Activated CD8-positive, alpha-beta T cell treated with anti-CD3 and anti-CD28 coated beads, Interleukin-2, amount 10 ng/mL, durations not matched to agents 7 days and 5 days (primary cell): ENCODE results near the gene FLRT1. TPM values are rescaled to one million over a fixed set of nuclear protein-coding genes. Genes with fewer than 3 reads are reported as not detected.
A peak's percentile ranks its signal among the peaks of the same experiment; 100 is the strongest.

Experiments
- ATAC-seq: fragments of 150-1000 bp; cut with Tn5 transposase; one replicate; pipeline ENCODE4 v1.10.0; 2021; ENCODE audit warnings: moderate library complexity
- CTCF ChIA-PET: fragments of 350-600 bp; sonication (Branson Sonifier 250); formaldehyde crosslinking; loops from one replicate; lab custom pipeline; 2021; ENCODE audit warnings: antibody characterized with exemption; lab: Charles Lee
- POLR2A ChIA-PET: fragments of 350-600 bp; sonication (Branson Sonifier 250); formaldehyde crosslinking; loops from one replicate; lab custom pipeline; 2021; ENCODE audit warnings: antibody characterized with exemption; lab: Charles Lee
- DNase-seq: peaks from one replicate; pipeline ENCODE4 v3.0.0-alpha.2; 2020
- H3K27ac Mint-ChIP-seq: one replicate; pipeline ENCODE4 v1.8.0; 2021; ENCODE audit warnings: mild to moderate bottlenecking, mixed read lengths
- H3K27me3 Mint-ChIP-seq: one replicate; pipeline ENCODE4 v1.8.0; 2021; ENCODE audit warnings: low read depth, mixed read lengths
- H3K36me3 Mint-ChIP-seq: one replicate; pipeline ENCODE4 v1.8.0; 2021; ENCODE audit warnings: low read depth, mixed read lengths
- H3K4me1 Mint-ChIP-seq: one replicate; pipeline ENCODE4 v1.8.0; 2021; ENCODE audit warnings: low read depth, mixed read lengths
- H3K4me3 Mint-ChIP-seq: one replicate; pipeline ENCODE4 v1.8.0; 2021; ENCODE audit warnings: mild to moderate bottlenecking, mixed read lengths
- H3K9me3 Mint-ChIP-seq: one replicate; pipeline ENCODE4 v1.8.0; 2022; ENCODE audit warnings: mixed read lengths; ENCODE audit not compliant: insufficient read depth
- total RNA-seq, 2 experiments: library from RNA; stranded (reverse); gene quantifications; one replicate each; pipeline ENCODE4 v1.2.3, GENCODE V29; 2021

FLRT1 gene
- total RNA-seq, 2 experiments from 2014 or later = not detected

GRCh38 chr11:64028398-64029115 is 7.2 kb upstream of the FLRT1 start:
- POLR2A ChIA-PET = no interaction called here

GRCh38 chr11:64029773-64030172 is 6.0 kb upstream of the FLRT1 start:
- no peak for DNase-seq
- ATAC-seq = no peak
- H3K9me3 Mint-ChIP-seq = no peaks in the 10 kb centered on the region
- ChIA-PET CTCF (no interaction called here), POLR2A (no interaction called here)
- no peaks in the 10 kb centered on the region for H3K36me3 Mint-ChIP-seq
- peaks cover 19% of the 10 kb centered on the region for H3K27me3 Mint-ChIP-seq
- peaks cover 3% of the 10 kb centered on the region for H3K4me1 Mint-ChIP-seq
- H3K4me3 Mint-ChIP-seq = no peak overlapping the region
- no peak overlapping the region for H3K27ac Mint-ChIP-seq

More at GRCh38 chr11:64028398-64029115, 7.2 kb upstream of the FLRT1 start:
- DNase-seq (no peak), ATAC-seq (peak; percentile 23)
- no peaks in the 10 kb centered on the region for H3K36me3 Mint-ChIP-seq
- no peak overlapping the region for H3K27ac Mint-ChIP-seq
- peaks cover 8% of the 10 kb centered on the region for H3K27me3 Mint-ChIP-seq
- H3K4me1 Mint-ChIP-seq = peaks cover 3% of the 10 kb centered on the region
- H3K4me3 Mint-ChIP-seq = no peak overlapping the region
- CTCF ChIA-PET = no interaction called here
- H3K9me3 Mint-ChIP-seq = no peaks in the 10 kb centered on the region

- ATAC-seq (no peak), DNase-seq (no peak)
- peaks cover 8% of the 10 kb centered on the region for H3K4me1 Mint-ChIP-seq
- H3K27ac Mint-ChIP-seq = no peak overlapping the region
- peaks cover 25% of the 10 kb centered on the region for H3K27me3 Mint-ChIP-seq
- H3K4me3 Mint-ChIP-seq = no peak overlapping the region
- no peaks in the 10 kb centered on the region for H3K9me3 Mint-ChIP-seq
- POLR2A ChIA-PET = no interaction called here
- CTCF ChIA-PET = no interaction called here
- peaks cover 5% of the 10 kb centered on the region for H3K36me3 Mint-ChIP-seq
Observed at GRCh38 chr11:64031001-64031400, 4.7 kb upstream of the FLRT1 start.

GRCh38 chr11:64032050-64032449 is 3.7 kb upstream of the FLRT1 start:
- Mint-ChIP-seq H3K9me3 (no peaks in the 10 kb centered on the region), H3K36me3 (peaks cover 5% of the 10 kb centered on the region), H3K4me3 (no peak overlapping the region), H3K27ac (no peak overlapping the region), H3K4me1 (peaks cover 8% of the 10 kb centered on the region), H3K27me3 (peaks cover 25% of the 10 kb centered on the region)
- ChIA-PET CTCF (interaction anchor here (1.3 kb wide), 1 partner anchor 31 kb away, joined by 3 read pairs; no protein-coding TSS in a partner anchor), POLR2A (no interaction called here)
- DNase-seq (no peak), ATAC-seq (no peak)

GRCh38 chr11:64034411-64034811 is 1.3 kb upstream of the FLRT1 start:
- ChIA-PET POLR2A (no interaction called here), CTCF (interaction anchor here (1.8 kb wide), 1 partner anchor 10 kb away, joined by 5 read pairs; no protein-coding TSS in a partner anchor)
- DNase-seq = no peak
- Mint-ChIP-seq H3K4me1 (peaks cover 5% of the 10 kb centered on the region), H3K9me3 (no peaks in the 10 kb centered on the region), H3K27me3 (peaks cover 36% of the 10 kb centered on the region), H3K36me3 (peaks cover 5% of the 10 kb centered on the region), H3K4me3 (no peak overlapping the region), H3K27ac (no peak overlapping the region)
- ATAC-seq = no peak

GRCh38 chr11:64035081-64035524 is 628 bp upstream of the FLRT1 start:
- H3K36me3 Mint-ChIP-seq = peaks cover 5% of the 10 kb centered on the region
- CTCF ChIA-PET = interaction anchor here (1.8 kb wide), 1 partner anchor 11 kb away, joined by 5 read pairs; no protein-coding TSS in a partner anchor
- no peaks in the 10 kb centered on the region for H3K9me3 Mint-ChIP-seq
- POLR2A ChIA-PET = no interaction called here
- H3K4me1 Mint-ChIP-seq = peaks cover 5% of the 10 kb centered on the region
- no peak overlapping the region for H3K4me3 Mint-ChIP-seq
- ATAC-seq (no peak), DNase-seq (no peak)
- H3K27ac Mint-ChIP-seq = no peak overlapping the region
- H3K27me3 Mint-ChIP-seq = peaks cover 36% of the 10 kb centered on the region

- peaks cover 36% of the 10 kb centered on the region for H3K27me3 Mint-ChIP-seq
- ChIA-PET CTCF (interaction anchor here (1.3 kb wide), 1 partner anchor 10 kb away, joined by 3 read pairs; no protein-coding TSS in a partner anchor), POLR2A (no interaction called here)
- no peak overlapping the region for H3K27ac Mint-ChIP-seq
- peaks cover 5% of the 10 kb centered on the region for H3K36me3 Mint-ChIP-seq
- no peak overlapping the region for H3K4me3 Mint-ChIP-seq
- ATAC-seq (peak; percentile 31), DNase-seq (no peak)
- no peaks in the 10 kb centered on the region for H3K9me3 Mint-ChIP-seq
- peaks cover 5% of the 10 kb centered on the region for H3K4me1 Mint-ChIP-seq
Observed at GRCh38 chr11:64036087-64037026, 626 bp downstream of the FLRT1 start.

GRCh38 chr11:64037027-64037634 is 1.4 kb downstream of the FLRT1 start:
- peaks cover 5% of the 10 kb centered on the region for H3K4me1 Mint-ChIP-seq
- H3K36me3 Mint-ChIP-seq = peaks cover 5% of the 10 kb centered on the region
- DNase-seq (no peak), ATAC-seq (no peak)
- CTCF ChIA-PET = interaction anchor here (1.3 kb wide), 1 partner anchor 11 kb away, joined by 3 read pairs; no protein-coding TSS in a partner anchor
- no peaks in the 10 kb centered on the region for H3K9me3 Mint-ChIP-seq
- no peak overlapping the region for H3K27ac Mint-ChIP-seq
- POLR2A ChIA-PET = no interaction called here
- H3K4me3 Mint-ChIP-seq = no peak overlapping the region
- H3K27me3 Mint-ChIP-seq = peaks cover 36% of the 10 kb centered on the region

- no peak overlapping the region for H3K27ac Mint-ChIP-seq
- no peak for DNase-seq
- ChIA-PET POLR2A (no interaction called here), CTCF (no interaction called here)
- peaks cover 5% of the 10 kb centered on the region for H3K36me3 Mint-ChIP-seq
- H3K27me3 Mint-ChIP-seq = peaks cover 30% of the 10 kb centered on the region
- no peak overlapping the region for H3K4me3 Mint-ChIP-seq
- peaks cover 5% of the 10 kb centered on the region for H3K4me1 Mint-ChIP-seq
- no peaks in the 10 kb centered on the region for H3K9me3 Mint-ChIP-seq
- no peak for ATAC-seq
Observed at GRCh38 chr11:64038500-64038899, 2.8 kb downstream of the FLRT1 start.

GRCh38 chr11:64039012-64039665 is 3.4 kb downstream of the FLRT1 start:
- CTCF ChIA-PET = no interaction called here
- ATAC-seq = no peak
- no peaks in the 10 kb centered on the region for H3K9me3 Mint-ChIP-seq

GRCh38 chr11:64040684-64041322 is 5.1 kb downstream of the FLRT1 start:
- DNase-seq (no peak), ATAC-seq (no peak)

More at GRCh38 chr11:64039012-64039665, 3.4 kb downstream of the FLRT1 start:
- H3K4me3 Mint-ChIP-seq = no peak overlapping the region
- peaks cover 5% of the 10 kb centered on the region for H3K4me1 Mint-ChIP-seq
- no peak overlapping the region for H3K27ac Mint-ChIP-seq
- POLR2A ChIA-PET = no interaction called here
- H3K36me3 Mint-ChIP-seq = peaks cover 5% of the 10 kb centered on the region
- DNase-seq = no peak
- peaks cover 26% of the 10 kb centered on the region for H3K27me3 Mint-ChIP-seq

More at GRCh38 chr11:64040684-64041322, 5.1 kb downstream of the FLRT1 start:
- Mint-ChIP-seq H3K9me3 (no peaks in the 10 kb centered on the region), H3K36me3 (no peaks in the 10 kb centered on the region), H3K4me3 (no peak overlapping the region), H3K27me3 (peaks cover 14% of the 10 kb centered on the region), H3K4me1 (no peaks in the 10 kb centered on the region), H3K27ac (no peak overlapping the region)
- POLR2A ChIA-PET = no interaction called here
- CTCF ChIA-PET = no interaction called here
